ENCODE measurements around the gene NCOA7.
A peak's percentile ranks its signal among the peaks of the same experiment; 100 is the strongest.

Gene NCOA7

GRCh38 chr6:125790358-125791150 is at the start of gene NCOA7:
NCOA7 (plus strand) TSS chr6:125790960; CDS start chr6:125815355, 24,395 bp downstream.
- Histone ChIP-seq H4K20me1 (ENCODE audit: low read depth, low read length) (no peaks in the 10 kb centered on the region), H3K27me3 (ENCODE audit: low read length) (no peaks in the 10 kb centered on the region), H3K79me2 (ENCODE audit: insufficient read depth, low read length) (peaks cover 47% of the 10 kb centered on the region), H3F3A (ENCODE audit: insufficient read depth) (peaks cover 40% of the 10 kb centered on the region), H3K36me3 (ENCODE audit: low read length) (no peaks in the 10 kb centered on the region), H2AFZ (ENCODE audit: low read depth, low read length, severe bottlenecking) (peak within 1 kb of the TSS; percentile 42), H3K9me2 (replicated peaks; ENCODE audit: insufficient read depth, low read length) (no peaks in the 10 kb centered on the region), H3K9me3 (ENCODE audit: insufficient read depth, low read length) (no peaks in the 10 kb centered on the region), H3K27ac (ENCODE audit: low read depth, low read length) (peak within 1 kb of the TSS; percentile 97), H3K4me3 (ENCODE audit: insufficient read depth, low read length, poor library complexity, severe bottlenecking) (peak within 1 kb of the TSS; percentile 78), H3K4me2 (ENCODE audit: low read depth, low read length, poor library complexity, severe bottlenecking) (peak within 1 kb of the TSS; percentile 87), H3K9ac (ENCODE audit: low read length) (peak within 1 kb of the TSS; percentile 82)
- TF ChIP-seq CTCF (IDR thresholded peaks at IDR 0.05; ENCODE audit: insufficient read depth, low read length, poor library complexity, severe bottlenecking) = no peak
- TF ChIP-seq EZH2phosphoT487 (conservative IDR thresholded peaks at IDR 0.05; ENCODE audit: low read length) = no peak

- Histone ChIP-seq H3K79me2 (ENCODE audit: insufficient read depth, low read length) (no peaks in the 10 kb centered on the region), H3K27me3 (ENCODE audit: low read length) (no peaks in the 10 kb centered on the region), H3K9ac (ENCODE audit: low read length) (no peak overlapping the region), H3K9me2 (replicated peaks; ENCODE audit: insufficient read depth, low read length) (no peaks in the 10 kb centered on the region), H2AFZ (ENCODE audit: low read depth, low read length, severe bottlenecking) (no peak overlapping the region), H3K4me2 (ENCODE audit: low read depth, low read length, poor library complexity, severe bottlenecking) (no peak overlapping the region), H3F3A (ENCODE audit: insufficient read depth) (no peaks in the 10 kb centered on the region), H3K4me3 (ENCODE audit: insufficient read depth, low read length, poor library complexity, severe bottlenecking) (no peak overlapping the region), H4K20me1 (ENCODE audit: low read depth, low read length) (no peaks in the 10 kb centered on the region), H3K9me3 (ENCODE audit: insufficient read depth, low read length) (no peaks in the 10 kb centered on the region), H3K36me3 (ENCODE audit: low read length) (no peaks in the 10 kb centered on the region), H3K27ac (ENCODE audit: low read depth, low read length) (no peak overlapping the region)
- TF ChIP-seq CTCF (IDR thresholded peaks at IDR 0.05; ENCODE audit: insufficient read depth, low read length, poor library complexity, severe bottlenecking) = no peak
- no peak for TF ChIP-seq EZH2phosphoT487 (conservative IDR thresholded peaks at IDR 0.05; ENCODE audit: low read length)
Observed at GRCh38 chr6:125741336-125741735, 49.4 kb upstream of the NCOA7 start.

GRCh38 chr6:125742024-125742423 is 48.7 kb upstream of the NCOA7 start:
- H3F3A ChIP-seq (ENCODE audit: insufficient read depth) = peaks cover 5% of the 10 kb centered on the region; the same call in 1 of the 2 replicates
- no peaks in the 10 kb centered on the region for H3K36me3 ChIP-seq (ENCODE audit: low read length)
- no peak overlapping the region for H3K4me2 ChIP-seq (ENCODE audit: low read depth, low read length, poor library complexity, severe bottlenecking)
- H3K4me3 ChIP-seq (ENCODE audit: insufficient read depth, low read length, poor library complexity, severe bottlenecking) = no peak overlapping the region
- H3K27me3 ChIP-seq (ENCODE audit: low read length) = no peaks in the 10 kb centered on the region
- no peak for TF ChIP-seq CTCF (IDR thresholded peaks at IDR 0.05; ENCODE audit: insufficient read depth, low read length, poor library complexity, severe bottlenecking)
- TF ChIP-seq EZH2phosphoT487 (conservative IDR thresholded peaks at IDR 0.05; ENCODE audit: low read length) = no peak
- H3K79me2 ChIP-seq (ENCODE audit: insufficient read depth, low read length) = no peaks in the 10 kb centered on the region
- H2AFZ ChIP-seq (ENCODE audit: low read depth, low read length, severe bottlenecking) = no peak overlapping the region
- H3K9me3 ChIP-seq (ENCODE audit: insufficient read depth, low read length) = no peaks in the 10 kb centered on the region
- H3K9me2 ChIP-seq (replicated peaks; ENCODE audit: insufficient read depth, low read length) = no peaks in the 10 kb centered on the region
- no peak overlapping the region for H3K9ac ChIP-seq (ENCODE audit: low read length)
- no peaks in the 10 kb centered on the region for H4K20me1 ChIP-seq (ENCODE audit: low read depth, low read length)
- H3K27ac ChIP-seq (ENCODE audit: low read depth, low read length) = no peak overlapping the region

Measured in SU-DHL-6 (cell line).